IPS DF 6.9 (cell line): ENCODE results near the gene MPPED1.

Experiments
- DNase-seq: peaks from one replicate; pipeline ENCODE4 v3.0.0-alpha.2; 2013; ENCODE audit warnings: low read depth, low spot score
- H3K27ac ChIP-seq: one replicate; pipeline ENCODE4 v1.5.1; 2013; ENCODE audit warnings: low read length, control low read depth
- H3K27me3 ChIP-seq: 2 replicates; pipeline ENCODE4 v1.6.1; 2013; ENCODE audit warnings: mild to moderate bottlenecking, low read length; ENCODE audit not compliant: control insufficient read depth, insufficient read depth
- H3K36me3 ChIP-seq: 2 replicates; pipeline ENCODE4 v1.6.1; 2013; ENCODE audit warnings: low read length; ENCODE audit not compliant: control insufficient read depth, insufficient read depth
- H3K4me1 ChIP-seq: 2 replicates; pipeline ENCODE4 v1.6.1; 2013; ENCODE audit warnings: low read length; ENCODE audit not compliant: control insufficient read depth, insufficient read depth
- H3K4me3 ChIP-seq: 2 replicates; pipeline ENCODE4 v1.5.1; 2013; ENCODE audit warnings: mild to moderate bottlenecking, low read length
- H3K9me3 ChIP-seq: 2 replicates; pipeline ENCODE4 v1.6.1; 2013; ENCODE audit warnings: low read length, inconsistent platforms; ENCODE audit not compliant: control insufficient read depth, insufficient read depth
- WGBS: extraction: QIAGEN DNeasy Blood & Tissue Kit; methylation state at CpG from one replicate; pipeline ENCODE4 v1.1.7; 2013; ENCODE audit warnings: mixed read lengths, missing lambda C conversion rate; ENCODE audit not compliant: insufficient read length, insufficient coverage; 5-methylcytosine and 5-hydroxymethylcytosine counted together

The MPPED1 gene

DNA sequence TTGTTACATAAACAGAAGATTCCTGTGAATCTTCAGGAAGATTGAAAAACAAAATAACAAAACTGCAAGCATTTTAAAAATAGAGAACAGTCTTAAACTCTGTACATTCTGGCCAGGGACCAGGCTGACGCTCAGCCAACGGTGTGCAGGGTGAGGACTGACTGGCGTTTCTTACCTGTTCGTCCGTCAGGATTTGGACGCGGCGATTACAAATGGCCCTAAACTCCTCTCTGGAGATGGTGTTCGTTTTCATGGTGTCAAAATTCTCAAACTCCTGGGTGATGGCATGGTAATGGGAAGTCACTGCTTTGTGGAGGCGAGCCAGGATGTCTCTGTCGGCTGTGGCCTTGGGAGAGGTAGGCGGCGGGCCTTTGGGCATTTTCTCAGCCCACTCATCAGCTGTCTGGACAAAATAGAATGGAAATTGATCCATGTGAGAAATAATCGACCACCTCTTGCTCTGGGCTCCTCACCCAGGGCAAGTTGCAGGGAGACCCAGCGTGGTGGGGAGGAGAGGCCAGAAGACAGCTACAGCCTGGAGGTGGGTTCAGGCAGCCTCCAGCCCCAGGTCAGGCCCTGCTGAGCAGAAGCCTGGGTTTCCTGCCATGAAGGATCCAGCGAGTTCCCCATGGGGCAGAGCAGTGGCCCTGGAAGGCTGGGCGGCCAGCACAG lies 143.0 kb downstream of the MPPED1 start:
- H3K4me3 ChIP-seq: no peak overlapping the region
- DNase-seq: no peak
- no peaks in the 10 kb centered on the region for H3K27me3 ChIP-seq
- WGBS: no CpG with 5 or more reads among the region's 17 CpGs
- H3K36me3 ChIP-seq: no peaks in the 10 kb centered on the region
- H3K27ac ChIP-seq: no peak overlapping the region
- H3K4me1 ChIP-seq: no peaks in the 10 kb centered on the region
- H3K9me3 ChIP-seq: no peaks in the 10 kb centered on the region

DNA sequence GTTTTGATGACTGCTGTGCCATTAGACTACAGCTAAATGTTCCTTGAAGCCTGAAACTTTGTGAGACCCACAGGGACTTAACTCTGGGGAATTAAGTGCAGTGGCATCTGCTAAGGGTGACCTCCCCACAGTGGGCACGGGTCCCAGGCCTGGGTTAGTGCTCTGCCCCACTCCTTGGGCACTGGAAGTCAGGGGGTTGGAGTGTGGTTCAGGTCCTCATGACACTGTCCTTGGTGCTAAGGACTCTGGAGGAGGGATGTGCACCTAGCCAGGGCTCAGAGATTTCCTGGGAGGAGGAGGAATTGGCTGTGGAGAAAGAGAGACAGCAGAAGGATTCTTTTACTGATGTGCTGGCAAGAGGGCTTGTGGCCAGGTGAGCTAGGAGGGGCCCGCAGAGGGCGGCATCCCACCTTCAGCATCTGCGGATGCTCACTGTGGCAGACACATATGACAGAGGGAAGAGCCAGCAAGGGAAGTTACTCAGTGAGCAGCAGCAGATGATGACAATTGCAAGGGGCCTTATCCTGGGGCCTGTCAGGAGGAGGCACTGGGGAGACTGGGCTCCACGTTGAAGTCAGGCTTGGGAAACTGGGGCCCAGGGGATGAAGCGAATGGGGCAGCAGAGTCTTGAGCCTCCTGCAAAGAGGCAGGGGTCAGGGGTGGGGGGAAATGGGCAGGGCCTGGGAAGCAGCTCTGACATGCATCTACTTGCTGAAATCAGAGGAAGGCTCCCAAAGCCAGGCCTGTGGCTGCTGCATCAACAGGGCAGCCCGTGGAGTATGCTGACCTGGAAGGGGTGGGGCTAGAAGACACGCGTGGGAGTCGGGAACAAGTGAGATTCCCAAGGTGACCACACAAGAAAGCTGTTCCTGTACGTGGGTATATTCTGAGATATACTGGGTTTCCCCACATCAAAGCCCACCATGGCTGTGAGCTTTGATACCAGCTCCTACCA lies 144.0 kb downstream of the MPPED1 start:
- WGBS: no CpG with 5 or more reads among the region's 11 CpGs

More for the DNA sequence above, 144.0 kb downstream of the MPPED1 start:
- DNase-seq: no peak
- no peaks in the 10 kb centered on the region for H3K36me3 ChIP-seq
- no peak overlapping the region for H3K4me3 ChIP-seq
- H3K4me1 ChIP-seq: no peaks in the 10 kb centered on the region
- H3K27ac ChIP-seq: no peak overlapping the region
- H3K9me3 ChIP-seq: no peaks in the 10 kb centered on the region
- H3K27me3 ChIP-seq: no peaks in the 10 kb centered on the region
